SH-SY5Y (cell line): Measurements from ENCODE around the gene SPATS2.

Source experiments
- GATA2 ChIP-seq: IDR thresholded peaks from 2 replicates; pipeline ENCODE4 v1.6.1; 2011; ENCODE audit warnings: mild to moderate bottlenecking, low read depth, low read length
- GATA3 ChIP-seq: IDR thresholded peaks from 2 replicates; pipeline ENCODE4 v1.6.1; 2011; ENCODE audit warnings: low read depth, mild to moderate bottlenecking, low read length, moderate library complexity

The SPATS2 gene

DNA sequence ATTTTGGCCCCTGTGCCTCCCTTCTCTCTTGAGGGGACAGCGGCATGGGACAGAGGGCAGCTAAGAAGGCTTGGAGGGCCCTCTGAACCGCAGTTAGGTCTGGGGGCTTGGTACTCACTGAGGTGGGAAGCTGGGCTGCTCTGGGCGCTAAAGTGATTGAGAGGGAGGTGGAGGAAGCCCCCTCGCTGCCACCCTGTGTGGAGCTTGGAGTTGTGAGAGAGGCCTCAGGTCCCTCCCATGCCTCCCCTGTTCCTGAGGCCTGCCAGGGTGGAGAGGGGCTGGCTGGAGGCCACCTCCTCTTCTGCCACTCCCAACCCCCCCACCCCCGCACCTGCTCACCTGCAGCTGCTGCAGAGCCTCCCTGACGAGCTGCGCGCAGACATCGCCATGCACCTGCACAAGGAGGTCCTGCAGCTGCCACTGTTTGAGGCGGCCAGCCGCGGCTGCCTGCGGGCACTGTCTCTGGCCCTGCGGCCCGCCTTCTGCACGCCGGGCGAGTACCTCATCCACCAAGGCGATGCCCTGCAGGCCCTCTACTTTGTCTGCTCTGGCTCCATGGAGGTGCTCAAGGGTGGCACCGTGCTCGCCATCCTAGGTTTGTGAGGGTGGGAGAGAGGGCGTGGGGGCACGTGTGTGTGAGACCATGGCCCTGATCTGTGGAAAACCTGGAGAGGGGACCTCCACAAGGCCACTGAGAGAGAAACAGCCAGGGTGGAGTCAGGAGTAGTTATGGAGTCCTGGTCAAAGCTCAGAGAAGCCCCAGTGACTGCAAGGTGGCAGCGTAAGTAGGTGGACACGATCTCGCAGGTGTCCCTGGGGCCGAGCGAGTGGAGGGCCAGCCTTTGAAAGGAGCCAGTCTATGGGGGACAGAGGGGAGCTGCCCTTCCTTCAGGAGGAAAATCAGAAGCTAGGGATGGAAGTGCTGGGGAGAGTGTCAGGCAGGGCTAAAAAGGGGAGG, 182.8 kb downstream of the SPATS2 start:
- TF ChIP-seq GATA2 (no peak), GATA3 (no peak)

DNA sequence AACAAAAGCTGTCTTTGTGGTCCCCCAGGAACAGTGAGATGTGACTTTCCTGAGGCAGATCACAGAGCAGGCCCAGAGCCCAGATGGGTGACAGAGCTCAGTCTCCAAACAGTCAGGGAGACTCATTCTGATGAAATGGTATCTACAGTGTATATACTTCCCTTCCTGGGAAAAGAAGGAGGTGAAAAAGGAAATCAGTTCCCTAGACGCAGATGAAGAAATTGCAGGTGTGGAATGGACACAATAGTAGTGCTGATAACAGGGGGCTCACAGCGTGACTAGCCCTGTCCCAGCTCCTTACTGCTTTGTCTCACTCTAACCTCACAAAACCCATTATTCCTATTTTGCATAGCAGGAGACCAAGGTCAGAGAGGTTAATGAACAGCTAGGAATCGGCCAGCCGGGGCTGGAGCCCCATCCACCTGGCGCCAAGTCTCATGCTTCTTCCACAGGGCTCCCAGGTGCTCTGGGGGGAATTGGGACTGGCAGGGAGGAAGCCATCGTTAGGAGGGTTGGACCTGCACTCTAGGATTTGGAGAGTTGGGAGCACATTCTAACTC, 183.5 kb downstream of the SPATS2 start:
- TF ChIP-seq GATA3, result no peak
- no peak for TF ChIP-seq GATA2

DNA sequence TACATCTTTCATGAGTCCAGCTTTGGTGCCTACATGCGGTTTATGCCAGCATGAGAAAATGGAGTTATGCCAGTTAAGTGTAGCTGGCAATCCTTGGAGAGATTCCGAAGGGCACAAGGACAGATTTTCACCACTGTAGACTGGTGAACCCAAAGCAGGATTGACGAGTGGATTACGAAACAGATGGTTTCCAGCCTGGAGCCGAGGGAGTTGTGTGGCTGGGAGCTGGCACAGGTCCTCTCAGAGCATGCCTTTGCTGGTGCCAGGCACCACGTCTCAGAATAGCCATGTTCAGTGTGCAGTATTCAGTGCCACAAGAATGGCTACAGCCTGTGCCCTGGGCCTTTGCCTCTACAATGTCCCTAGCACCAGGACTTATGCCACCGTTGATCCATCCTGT, 184.8 kb downstream of the SPATS2 start:
- TF ChIP-seq GATA2, result no peak
- no peak for TF ChIP-seq GATA3

DNA sequence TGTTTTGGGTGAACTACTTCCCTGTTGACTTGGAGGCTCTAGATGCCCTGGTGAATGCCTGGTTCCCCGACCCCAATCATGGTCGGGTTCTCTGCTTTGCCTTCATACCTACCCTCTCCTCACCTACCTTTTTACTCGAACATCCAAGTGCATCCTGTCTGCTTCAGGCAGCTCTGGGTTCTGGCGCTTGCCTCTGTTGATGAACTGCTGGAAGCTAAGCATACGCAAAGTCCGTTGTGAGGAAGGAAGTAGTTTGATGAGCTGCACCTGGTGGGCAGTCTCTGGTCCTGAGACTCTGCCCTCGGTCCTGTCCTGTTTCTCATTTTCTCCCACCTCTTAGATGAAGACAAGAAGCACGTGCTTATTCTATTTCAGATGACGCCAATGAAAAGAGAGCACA, 185.2 kb downstream of the SPATS2 start:
- TF ChIP-seq GATA2 (no peak), GATA3 (no peak)

DNA sequence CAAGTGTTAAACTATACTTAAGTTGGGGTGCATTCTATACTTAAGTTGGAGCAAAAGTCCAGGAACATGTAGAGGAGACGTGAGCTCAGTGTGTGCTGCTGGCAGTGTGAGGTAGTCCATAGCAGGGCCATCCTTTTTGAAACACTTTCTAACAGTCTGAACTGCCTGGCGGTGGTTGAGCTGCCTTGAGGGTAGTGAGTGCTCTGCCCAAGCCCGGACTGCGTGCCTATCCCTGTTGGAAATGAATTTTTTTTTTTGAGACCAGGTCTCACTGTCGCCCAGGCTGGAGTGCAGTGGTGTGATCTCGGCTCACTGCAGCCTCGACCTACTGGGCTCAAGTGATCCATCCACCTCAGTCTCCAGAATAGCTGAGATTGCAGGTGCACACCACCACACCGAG, 185.6 kb downstream of the SPATS2 start:
- TF ChIP-seq GATA3, result no peak
- TF ChIP-seq GATA2, result no peak

DNA sequence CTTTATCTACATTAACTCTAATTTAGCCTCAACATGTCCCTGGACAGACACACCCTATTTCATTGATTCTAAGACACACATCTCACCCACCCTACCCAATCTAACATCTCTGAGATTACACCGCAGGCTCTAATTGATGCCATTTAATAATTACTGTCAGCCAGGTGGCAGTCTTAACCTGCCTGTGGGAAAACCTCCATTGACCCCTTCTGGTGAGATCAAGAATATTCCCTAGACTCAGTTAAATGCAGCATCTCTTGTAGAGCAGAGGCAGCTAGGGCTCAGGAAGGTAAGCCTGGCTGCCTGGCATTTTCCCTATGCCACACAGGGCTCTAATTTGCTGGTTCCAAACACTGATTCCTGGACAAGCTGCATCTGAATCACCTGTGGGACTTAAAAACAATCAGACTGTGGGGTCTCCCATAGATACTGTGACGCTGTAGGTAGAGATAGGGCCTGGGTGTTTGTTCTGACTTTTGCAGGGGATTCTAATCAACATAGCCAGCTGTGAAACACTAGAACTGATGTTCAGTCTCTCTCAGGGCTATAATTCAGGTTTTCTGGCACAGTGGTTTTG, 186.3 kb downstream of the SPATS2 start:
- TF ChIP-seq GATA3, result no peak
- no peak for TF ChIP-seq GATA2

DNA sequence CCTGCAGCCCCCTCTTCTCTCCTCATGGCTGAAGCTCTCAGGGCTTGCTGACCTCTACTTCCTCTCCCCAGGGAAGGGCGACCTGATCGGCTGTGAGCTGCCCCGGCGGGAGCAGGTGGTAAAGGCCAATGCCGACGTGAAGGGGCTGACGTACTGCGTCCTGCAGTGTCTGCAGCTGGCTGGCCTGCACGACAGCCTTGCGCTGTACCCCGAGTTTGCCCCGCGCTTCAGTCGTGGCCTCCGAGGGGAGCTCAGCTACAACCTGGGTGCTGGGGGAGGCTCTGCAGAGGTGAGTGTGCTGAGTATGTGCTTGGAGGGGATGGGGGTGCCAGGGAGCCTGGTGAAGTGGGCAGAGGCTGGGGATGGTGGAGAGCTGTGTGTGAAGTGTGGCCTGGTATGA, 187.0 kb downstream of the SPATS2 start:
- TF ChIP-seq GATA2, result no peak
- no peak for TF ChIP-seq GATA3

DNA sequence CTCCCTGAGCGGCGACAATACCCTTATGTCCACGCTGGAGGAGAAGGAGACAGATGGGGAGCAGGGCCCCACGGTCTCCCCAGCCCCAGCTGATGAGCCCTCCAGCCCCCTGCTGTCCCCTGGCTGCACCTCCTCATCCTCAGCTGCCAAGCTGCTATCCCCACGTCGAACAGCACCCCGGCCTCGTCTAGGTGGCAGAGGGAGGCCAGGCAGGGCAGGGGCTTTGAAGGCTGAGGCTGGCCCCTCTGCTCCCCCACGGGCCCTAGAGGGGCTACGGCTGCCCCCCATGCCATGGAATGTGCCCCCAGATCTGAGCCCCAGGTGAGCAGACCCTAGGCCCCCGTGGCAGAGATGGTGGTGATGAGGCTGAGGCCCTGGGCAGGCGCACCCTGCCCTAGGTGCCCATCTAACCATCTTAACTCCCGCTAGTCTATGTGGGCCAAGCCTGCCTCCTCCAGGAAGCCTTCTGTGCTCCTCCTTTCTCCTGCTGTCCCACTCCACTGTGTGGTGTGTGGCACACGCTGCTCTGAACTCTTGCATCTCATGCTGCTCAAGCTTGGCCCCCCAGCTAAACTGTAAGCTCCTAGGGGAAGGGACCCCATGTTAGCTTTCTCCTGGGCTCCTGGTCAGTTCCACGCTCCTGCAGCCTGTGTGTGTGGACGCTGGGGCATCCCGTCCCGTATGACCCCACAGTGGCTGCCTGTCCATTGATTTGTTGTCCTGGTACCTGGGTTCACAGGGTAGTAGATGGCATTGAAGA, 188.5 kb downstream of the SPATS2 start:
- no peak for TF ChIP-seq GATA3
- no peak for TF ChIP-seq GATA2

DNA sequence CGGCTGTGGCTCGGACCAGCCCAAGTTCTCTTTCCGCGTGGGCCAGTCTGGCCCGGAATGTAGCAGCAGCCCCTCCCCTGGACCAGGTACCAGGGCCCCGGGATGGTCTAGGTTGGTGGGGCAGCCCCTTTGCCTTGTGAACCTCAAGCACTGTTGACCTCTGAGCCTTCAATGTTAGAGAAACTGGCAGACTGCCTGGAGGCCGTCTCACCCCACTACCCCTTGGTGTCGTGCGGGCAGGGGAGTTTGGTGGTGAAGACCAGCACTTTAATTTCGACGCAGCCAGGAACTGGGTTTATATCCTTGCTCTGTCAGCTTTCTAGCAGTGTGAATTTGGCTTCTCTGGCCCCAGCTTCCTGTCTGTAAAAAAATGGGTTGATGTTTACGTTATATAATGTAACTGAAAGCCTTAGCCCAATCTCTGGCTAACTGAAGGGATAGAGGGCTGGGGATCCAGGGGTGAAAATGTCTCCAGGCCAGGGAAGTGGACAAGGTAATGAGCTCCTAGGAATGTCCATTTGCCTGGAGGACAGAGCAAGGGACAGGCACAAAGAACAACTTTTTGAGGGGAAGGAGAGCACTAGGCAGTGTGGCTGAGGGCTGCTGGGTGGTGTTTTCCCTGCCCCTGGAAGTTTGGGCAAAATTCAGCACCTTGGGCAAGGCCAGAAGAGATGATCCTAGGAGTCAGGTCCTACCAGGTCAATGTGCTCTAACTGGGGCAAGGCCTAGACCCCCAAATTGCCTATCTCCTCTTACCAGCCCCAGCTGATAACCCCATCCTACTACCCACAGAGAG, 189.3 kb downstream of the SPATS2 start:
- TF ChIP-seq GATA3 (no peak), GATA2 (no peak)

DNA sequence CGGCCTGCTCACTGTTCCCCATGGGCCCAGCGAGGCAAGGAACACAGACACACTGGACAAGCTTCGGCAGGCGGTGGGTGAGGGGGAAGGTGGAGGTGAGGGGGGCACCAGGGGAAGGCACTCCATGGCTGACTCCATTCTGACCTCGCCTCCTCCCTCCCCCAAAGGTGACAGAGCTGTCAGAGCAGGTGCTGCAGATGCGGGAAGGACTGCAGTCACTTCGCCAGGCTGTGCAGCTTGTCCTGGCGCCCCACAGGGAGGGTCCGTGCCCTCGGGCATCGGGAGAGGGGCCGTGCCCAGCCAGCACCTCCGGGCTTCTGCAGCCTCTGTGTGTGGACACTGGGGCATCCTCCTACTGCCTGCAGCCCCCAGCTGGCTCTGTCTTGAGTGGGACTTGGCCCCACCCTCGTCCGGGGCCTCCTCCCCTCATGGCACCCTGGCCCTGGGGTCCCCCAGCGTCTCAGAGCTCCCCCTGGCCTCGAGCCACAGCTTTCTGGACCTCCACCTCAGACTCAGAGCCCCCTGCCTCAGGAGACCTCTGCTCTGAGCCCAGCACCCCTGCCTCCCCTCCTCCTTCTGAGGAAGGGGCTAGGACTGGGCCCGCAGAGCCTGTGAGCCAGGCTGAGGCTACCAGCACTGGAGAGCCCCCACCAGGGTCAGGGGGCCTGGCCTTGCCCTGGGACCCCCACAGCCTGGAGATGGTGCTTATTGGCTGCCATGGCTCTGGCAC, 190.1 kb downstream of the SPATS2 start:
- no peak for TF ChIP-seq GATA2

DNA sequence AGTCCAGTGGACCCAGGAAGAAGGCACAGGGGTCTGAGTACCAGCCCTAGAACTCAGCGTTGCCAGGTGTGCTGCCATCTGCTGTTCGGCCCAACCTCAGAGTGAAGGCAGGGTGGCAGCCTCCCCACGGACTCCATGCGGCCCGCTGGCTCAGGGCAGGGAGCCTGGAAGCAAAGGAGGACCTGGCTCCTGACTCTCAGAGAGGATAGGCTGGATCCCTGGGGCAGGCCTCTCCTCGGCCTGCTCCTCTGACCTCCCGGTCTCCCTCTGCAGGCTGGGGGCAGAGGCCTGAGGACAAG, 190.6 kb downstream of the SPATS2 start:
- no peak for TF ChIP-seq GATA3
- no peak for TF ChIP-seq GATA2

DNA sequence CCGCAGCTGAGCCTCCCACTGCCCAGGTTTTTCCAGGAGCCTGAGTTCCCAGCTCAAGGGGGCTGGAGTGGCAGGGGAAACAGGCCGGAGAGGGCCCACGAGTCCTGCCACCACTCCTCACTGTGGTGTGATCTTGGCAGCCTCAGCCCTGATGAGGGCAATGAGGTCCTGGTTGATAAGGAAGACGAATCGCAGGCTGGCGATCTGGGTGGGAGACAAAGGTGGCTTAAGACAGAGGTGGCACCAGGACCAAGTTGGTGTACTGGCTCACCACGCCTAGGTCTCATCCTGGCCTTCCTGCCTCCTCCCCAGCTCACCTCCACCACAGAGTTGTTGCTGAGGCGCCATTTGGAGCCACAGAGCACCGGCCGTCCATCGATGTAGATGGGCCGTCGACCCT, 191.3 kb downstream of the SPATS2 start:
- no peak for TF ChIP-seq GATA3
- TF ChIP-seq GATA2, result no peak

DNA sequence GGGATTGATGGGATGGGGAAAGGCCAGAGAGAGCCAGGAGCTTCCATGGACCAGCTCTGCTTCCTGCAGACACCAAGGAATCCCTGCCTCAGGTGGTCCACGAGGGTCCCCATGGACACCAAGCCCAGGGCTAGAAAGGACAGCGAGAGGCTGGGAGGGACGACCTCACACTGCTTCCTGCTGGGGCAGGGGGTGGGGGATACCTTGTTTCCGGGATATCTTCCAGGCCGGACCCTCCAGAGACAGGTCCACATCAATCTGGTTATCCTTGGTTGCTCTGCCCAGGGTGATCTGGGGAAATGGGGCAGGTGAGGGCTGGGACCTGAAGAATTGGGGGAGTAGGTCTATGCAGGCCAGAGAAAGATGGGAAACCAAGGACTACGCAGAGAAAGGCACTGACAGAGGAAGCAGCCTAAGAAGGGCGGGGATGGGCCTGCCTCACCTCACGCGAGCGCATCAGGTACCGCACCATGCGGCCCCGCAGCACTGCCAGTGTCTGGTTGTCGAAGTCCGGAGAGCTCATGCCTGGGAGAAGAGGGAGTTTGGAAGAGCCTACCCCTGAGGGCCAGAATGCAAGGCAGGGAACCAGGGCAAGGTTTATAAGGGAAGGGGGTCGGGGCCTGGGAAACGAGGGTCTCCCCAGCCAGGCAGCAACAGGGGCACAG, 191.9 kb downstream of the SPATS2 start:
- TF ChIP-seq GATA3, result no peak
